ENCODE results near the gene TM9SF3.

DNA sequence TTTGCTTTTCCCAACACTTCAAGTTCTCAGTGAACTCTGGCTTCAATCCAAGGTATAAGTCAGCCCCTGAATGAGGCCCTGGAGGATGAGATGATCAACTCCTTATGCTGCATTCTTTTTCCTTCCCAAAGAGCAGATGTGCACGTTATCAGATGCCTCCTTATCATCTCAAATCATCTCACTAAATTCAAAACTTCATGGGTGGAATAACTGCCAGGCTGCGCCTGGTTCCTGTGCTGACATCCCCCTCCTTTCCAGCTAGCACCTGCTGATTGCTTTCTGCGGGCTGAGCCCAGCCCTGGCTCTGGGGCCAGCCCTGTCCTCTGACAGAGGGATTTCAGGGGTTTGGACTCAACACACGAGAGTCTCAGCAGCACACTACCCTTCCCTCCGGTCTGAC, 118.0 kb downstream of the TM9SF3 start:
- TF ChIP-seq, protein P1, sequence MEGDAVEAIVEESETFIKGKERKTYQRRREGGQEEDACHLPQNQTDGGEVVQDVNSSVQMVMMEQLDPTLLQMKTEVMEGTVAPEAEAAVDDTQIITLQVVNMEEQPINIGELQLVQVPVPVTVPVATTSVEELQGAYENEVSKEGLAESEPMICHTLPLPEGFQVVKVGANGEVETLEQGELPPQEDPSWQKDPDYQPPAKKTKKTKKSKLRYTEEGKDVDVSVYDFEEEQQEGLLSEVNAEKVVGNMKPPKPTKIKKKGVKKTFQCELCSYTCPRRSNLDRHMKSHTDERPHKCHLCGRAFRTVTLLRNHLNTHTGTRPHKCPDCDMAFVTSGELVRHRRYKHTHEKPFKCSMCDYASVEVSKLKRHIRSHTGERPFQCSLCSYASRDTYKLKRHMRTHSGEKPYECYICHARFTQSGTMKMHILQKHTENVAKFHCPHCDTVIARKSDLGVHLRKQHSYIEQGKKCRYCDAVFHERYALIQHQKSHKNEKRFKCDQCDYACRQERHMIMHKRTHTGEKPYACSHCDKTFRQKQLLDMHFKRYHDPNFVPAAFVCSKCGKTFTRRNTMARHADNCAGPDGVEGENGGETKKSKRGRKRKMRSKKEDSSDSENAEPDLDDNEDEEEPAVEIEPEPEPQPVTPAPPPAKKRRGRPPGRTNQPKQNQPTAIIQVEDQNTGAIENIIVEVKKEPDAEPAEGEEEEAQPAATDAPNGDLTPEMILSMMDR (conservative IDR thresholded peaks at IDR 0.05 in 1 of 2, IDR thresholded peaks at IDR 0.05 in 1 of 2; ENCODE audit: low read depth in 1 of 2, low read length in 2 of 2), result no peak
- no peak for TF ChIP-seq EZH2 (IDR thresholded peaks at IDR 0.05; ENCODE audit: low read length, missing control alignments)
